K562 (cell line): ENCODE data around the gene ZNF552.

Source experiments
- CTCF ChIP-seq, 3 experiments: IDR thresholded peaks in 2 of 3; conservative IDR thresholded peaks in 1 of 3; 2 replicates each; pipeline ENCODE4 v1.5.1; 2011 to 2012; ENCODE audit warnings: low read length in 3 of 3, mild to moderate bottlenecking in 3 of 3, control low read depth in 2 of 3, improper control_type of control experiment in 1 of 3, inconsistent platforms in 1 of 3, low read depth in 1 of 3, mixed read lengths in 1 of 3, moderate library complexity in 1 of 3; ENCODE audit not compliant: insufficient read depth in 2 of 3
- MAZ ChIP-seq, 2 experiments: fragments of 450-650 bp in 1 of 2; sonication (generic) in 1 of 2; formaldehyde crosslinking; IDR thresholded peaks in 1 of 2; conservative IDR thresholded peaks in 1 of 2; 2 replicates each; pipeline versions ENCODE4 v1.4.0 to v1.5.0; 2020; ENCODE audit warnings: mild to moderate bottlenecking in 1 of 2, missing genetic modification reagents in 1 of 2
- POLR2AphosphoS5 ChIP-seq: IDR thresholded peaks from 2 replicates; pipeline ENCODE4 v1.6.1; 2011; ENCODE audit warnings: mild to moderate bottlenecking, low read depth, low read length, moderate library complexity; ENCODE audit not compliant: control insufficient read depth, insufficient read depth
- ZEB2 ChIP-seq: fragments of 450-650 bp; IDR thresholded peaks from 2 replicates; pipeline ENCODE4 v1.6.1; 2016
- ZNF23 ChIP-seq: fragments of 250-450 bp; sonication (Bioruptor Pico); IDR thresholded peaks from 2 replicates; pipeline ENCODE4 v1.4.0; 2020; ENCODE audit warnings: mild to moderate bottlenecking

GRCh38 chr19:57789288-57789687 lies 25.4 kb downstream of the ZNF552 start:
- TF ChIP-seq ZNF23 (CRISPR knock-in tag), result no peak
- no peak for TF ChIP-seq CTCF (IDR thresholded peaks at IDR 0.05 in 2 of 3, conservative IDR thresholded peaks at IDR 0.05 in 1 of 3; ENCODE audit: insufficient read depth in 2 of 3, low read depth in 1 of 3, low read length in 3 of 3)
- TF ChIP-seq POLR2AphosphoS5, result no peak
- TF ChIP-seq MAZ (CRISPR knock-in tag; conservative IDR thresholded peaks at IDR 0.05 in 1 of 2, IDR thresholded peaks at IDR 0.05 in 1 of 2), result no peak
- TF ChIP-seq ZEB2, result no peak
